HCT116 (cell line): ENCODE measurements around the gene DNAJB9. TPM values are rescaled to one million over a fixed set of nuclear protein-coding genes. Genes with fewer than 3 reads are reported as not detected.

ENCODE experiments used
- ATAC-seq: fragments of 200-7000 bp; cut with Tn5 transposase; 2 replicates; pipeline ENCODE4 v1.9.1; 2020; ENCODE audit warnings: mild to moderate bottlenecking, moderate library complexity
- BruUV-seq: library from RNA; stranded (reverse); fragments of 400-500 nt; replicated peaks from 2 replicates; lab custom pipeline; 2021; lab: Mats Ljungman, UMichigan
- CTCF ChIA-PET: fragments of 300-600 bp; sonication (Branson Sonifier 250); formaldehyde crosslinking; loops from one replicate; lab custom pipeline; 2021; ENCODE audit warnings: antibody characterized with exemption; lab: Charles Lee
- POLR2A ChIA-PET: fragments of 300-600, 350-600 bp; sonication (Branson Sonifier 250); formaldehyde crosslinking; loops from one replicate; lab custom pipeline; 2021; ENCODE audit warnings: antibody characterized with exemption; lab: Charles Lee
- RAD21 ChIA-PET, 2 experiments: fragments of 300-600 bp; sonication (Branson Sonifier 250); formaldehyde crosslinking; loops; one replicate each; lab custom pipeline; 2023; ENCODE audit warnings: low total read pairs in 2 of 2; ENCODE audit not compliant: uncharacterized antibody in 2 of 2, unreplicated experiment in 2 of 2, low non-redundant PET in 1 of 2; lab: Charles Lee
- DNase-seq: peaks from one replicate; pipeline ENCODE4 v3.0.0-alpha.2; 2010; ENCODE audit warnings: low read depth, low spot score
- H2AFZ ChIP-seq: fragments of 200-600 bp; shearing (Covaris generic), sonication (generic); 2 replicates; pipeline ENCODE4 v1.6.1; 2017; ENCODE audit warnings: low read depth, mixed run types, mixed read lengths, antibody characterized with exemption, low read length; ENCODE audit not compliant: poor library complexity, severe bottlenecking
- H3K27ac ChIP-seq: 2 replicates; pipeline ENCODE4 v1.5.1; 2012; ENCODE audit warnings: low read depth, low read length
- H3K27me3 ChIP-seq: fragments of 200-600 bp; sonication (generic); 2 replicates; pipeline ENCODE4 v1.6.1; 2016; ENCODE audit warnings: mixed run types, low read length, mixed read lengths; ENCODE audit not compliant: insufficient read depth
- H3K36me3 ChIP-seq, 2 experiments: fragments of 200-500 bp in 1 of 2; fragments of 200-600 bp in 1 of 2; sonication (Bioruptor generic) in 1 of 2; sonication (generic) in 1 of 2; 2 replicates each; pipeline versions ENCODE4 v1.5.1 to v1.6.1; 2014 to 2016; ENCODE audit warnings: low read length in 2 of 2, inconsistent platforms in 1 of 2, mixed read lengths in 1 of 2, mixed run types in 1 of 2; ENCODE audit not compliant: insufficient read depth in 2 of 2, control insufficient read depth in 1 of 2
- H3K4me1 ChIP-seq, 2 experiments: fragments of 200-600 bp in 1 of 2; sonication (generic) in 1 of 2; 2 replicates each; pipeline versions ENCODE4 v1.5.1 to v1.6.1; 2012 to 2017; ENCODE audit warnings: low read length in 2 of 2, inconsistent platforms in 1 of 2, mild to moderate bottlenecking in 1 of 2, mixed read lengths in 1 of 2, mixed run types in 1 of 2, moderate library complexity in 1 of 2; ENCODE audit not compliant: insufficient read depth in 2 of 2, control insufficient read depth in 1 of 2
- H3K4me2 ChIP-seq: fragments of 200-600 bp; sonication (generic); 2 replicates; pipeline ENCODE4 v1.6.1; 2017; ENCODE audit warnings: mixed run types, low read length, mixed read lengths
- H3K4me3 ChIP-seq, 2 experiments: fragments of 200-600 bp in 1 of 2; sonication (generic) in 1 of 2; replicated peaks in 1 of 2; 2 replicates each; pipeline ENCODE4 v1.5.1; 2011 to 2016; ENCODE audit warnings: low read length in 2 of 2, control low read depth in 1 of 2, low read depth in 1 of 2, mild to moderate bottlenecking in 1 of 2, mixed read lengths in 1 of 2, mixed run types in 1 of 2
- H3K79me2 ChIP-seq: fragments of 200-600 bp; sonication (generic); 2 replicates; pipeline ENCODE4 v1.6.1; 2017; ENCODE audit warnings: mild to moderate bottlenecking, mixed run types, low read length, moderate library complexity, mixed read lengths; ENCODE audit not compliant: insufficient read depth
- H3K9ac ChIP-seq: fragments of 200-600 bp; sonication (generic); 2 replicates; pipeline ENCODE4 v1.6.1; 2016; ENCODE audit warnings: low read length, mixed read lengths
- H3K9me2 ChIP-seq: fragments of 200-600 bp; sonication (generic), shearing (Covaris generic); 2 replicates; pipeline ENCODE4 v1.6.1; 2017; ENCODE audit warnings: mixed run types, mild to moderate bottlenecking, moderate library complexity; ENCODE audit not compliant: insufficient read depth
- H3K9me3 ChIP-seq, 2 experiments: fragments of 200-500 bp in 1 of 2; fragments of 200-600 bp in 1 of 2; sonication (Bioruptor generic) in 1 of 2; sonication (generic) in 1 of 2; 2 replicates each; pipeline ENCODE4 v1.6.1; 2014 to 2017; ENCODE audit warnings: low read length in 2 of 2, mixed read lengths in 2 of 2, inconsistent platforms in 1 of 2, low read depth in 1 of 2, mild to moderate bottlenecking in 1 of 2, mixed run types in 1 of 2, moderate library complexity in 1 of 2; ENCODE audit not compliant: control insufficient read depth in 1 of 2, insufficient read depth in 1 of 2
- H4K20me1 ChIP-seq: fragments of 200-600 bp; sonication (generic), shearing (Covaris generic); 2 replicates; pipeline ENCODE4 v1.6.1; 2017; ENCODE audit warnings: mixed run types, mild to moderate bottlenecking, moderate library complexity; ENCODE audit not compliant: insufficient read depth
- ATF3 ChIP-seq: IDR thresholded peaks from 2 replicates; pipeline ENCODE4 v1.6.1; 2012
- CEBPB ChIP-seq: IDR thresholded peaks from 2 replicates; pipeline ENCODE4 v1.6.1; 2012; ENCODE audit warnings: low read depth
- EGR1 ChIP-seq: IDR thresholded peaks from 2 replicates; pipeline ENCODE4 v1.6.1; 2012; ENCODE audit warnings: low read depth
- ELF1 ChIP-seq: IDR thresholded peaks from 2 replicates; pipeline ENCODE4 v1.6.1; 2012; ENCODE audit warnings: low read depth, borderline replicate concordance
- EZH2 ChIP-seq: fragments of 200-600 bp; sonication (generic); IDR thresholded peaks from 2 replicates; pipeline ENCODE4 v1.6.1; 2017; ENCODE audit warnings: antibody characterized with exemption, mixed run types
- EZH2phosphoT487 ChIP-seq: fragments of 200-600 bp; IDR thresholded peaks from 2 replicates; pipeline ENCODE4 v1.6.1; 2018; ENCODE audit warnings: antibody characterized with exemption, borderline replicate concordance
- FOSL1 ChIP-seq: IDR thresholded peaks from 2 replicates; pipeline ENCODE4 v1.6.1; 2012; ENCODE audit warnings: low read depth
- JUND ChIP-seq: IDR thresholded peaks from 2 replicates; pipeline ENCODE4 v1.6.1; 2012
- POLR2A ChIP-seq: IDR thresholded peaks from 2 replicates; pipeline ENCODE4 v1.7.0; 2011; ENCODE audit warnings: borderline replicate concordance; ENCODE audit not compliant: insufficient read depth, insufficient read length; ENCODE audit errors: extremely low read depth
- POLR2AphosphoS5 ChIP-seq: IDR thresholded peaks from 2 replicates; pipeline ENCODE4 v1.6.1; 2011; ENCODE audit warnings: mild to moderate bottlenecking, low read depth, low read length, moderate library complexity
- RAD21 ChIP-seq: IDR thresholded peaks from 2 replicates; pipeline ENCODE4 v1.6.1; 2012; ENCODE audit warnings: low read depth, mild to moderate bottlenecking
- SIN3A ChIP-seq: IDR thresholded peaks from 2 replicates; pipeline ENCODE4 v1.6.1; 2012; ENCODE audit warnings: low read depth
- SP1 ChIP-seq: IDR thresholded peaks from 2 replicates; pipeline ENCODE4 v1.6.1; 2012; ENCODE audit warnings: low read depth
- TCF7L2 ChIP-seq: IDR thresholded peaks from 2 replicates; pipeline ENCODE4 v1.7.0; 2011; ENCODE audit warnings: borderline replicate concordance, inconsistent platforms; ENCODE audit not compliant: insufficient read depth, insufficient read length; ENCODE audit errors: extremely low read depth
- ZFX ChIP-seq: fragments of 450-650 bp; IDR thresholded peaks from 2 replicates; pipeline ENCODE4 v1.6.1; 2017
- ZNF274 ChIP-seq: fragments of 200-500 bp; sonication (Bioruptor generic); IDR thresholded peaks from 2 replicates; pipeline ENCODE4 v1.6.1; 2014; ENCODE audit warnings: mild to moderate bottlenecking, low read depth, low read length, inconsistent platforms
- intact Hi-C: fragments of 100-400 bp; cut with micrococcal nuclease; formaldehyde crosslinking; loops from 2 replicates; pipeline ENCODE4 v1.10.0; 2022
- total RNA-seq: library from RNA; stranded (reverse); gene quantifications from one replicate; pipeline ENCODE4 v1.2.1, GENCODE V29; 2021; ENCODE audit not compliant: unreplicated experiment
- TF ChIP-seq, protein P1 (sequence below): IDR thresholded peaks from 2 replicates; pipeline ENCODE4 v1.6.1; 2012
- TF ChIP-seq, protein P2 (sequence below): IDR thresholded peaks from 2 replicates; pipeline ENCODE4 v1.6.1; 2012; ENCODE audit warnings: low read depth

DNAJB9 gene
- total RNA-seq, 1 experiment from 2014 or later, result 10.1 TPM

DNA sequence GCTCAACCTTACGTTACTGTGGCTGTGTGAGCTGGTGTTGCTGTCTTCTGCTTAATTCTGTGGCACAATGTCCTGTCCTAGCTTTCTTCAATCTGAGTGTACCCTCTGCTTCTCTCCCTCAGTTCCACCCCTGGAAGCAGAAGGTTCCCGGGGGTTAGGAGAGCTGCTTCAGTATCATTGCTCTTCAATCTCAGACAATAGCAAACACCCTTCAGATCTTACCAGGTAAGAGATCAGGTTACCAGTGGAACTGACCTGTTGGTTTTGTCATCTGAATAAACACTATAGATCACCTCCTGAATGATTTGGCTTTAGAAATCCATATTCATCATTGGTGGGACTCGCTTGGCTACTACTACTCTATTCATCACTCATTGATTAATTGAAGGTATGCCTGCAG, 48.4 kb downstream of the DNAJB9 start:
- Histone ChIP-seq H4K20me1 (no peaks in the 10 kb centered on the region), H2AFZ (no peak overlapping the region), H3K9ac (no peak overlapping the region), H3K4me1 (no peaks in the 10 kb centered on the region), H3K9me2 (no peaks in the 10 kb centered on the region), H3K9me3 (no peaks in the 10 kb centered on the region), H3K36me3 (no peaks in the 10 kb centered on the region), H3K4me2 (no peak overlapping the region), H3K27me3 (no peaks in the 10 kb centered on the region), H3K4me3 (no peak overlapping the region), H3K27ac (no peak overlapping the region), H3K79me2 (no peaks in the 10 kb centered on the region)
- POLR2A ChIA-PET, result no interaction called here
- no peak for ATAC-seq
- RAD21 ChIA-PET, result no interaction called here
- BruUV-seq, result no TSS peak
- no peak for DNase-seq
- no peak for TF ChIP-seq ATF3
- TF ChIP-seq EZH2, result no peak
- no peak for TF ChIP-seq TCF7L2
- TF ChIP-seq RAD21, result no peak
- TF ChIP-seq POLR2A, result no peak
- TF ChIP-seq ELF1, result no peak
- TF ChIP-seq JUND, result no peak
- TF ChIP-seq, protein P1, sequence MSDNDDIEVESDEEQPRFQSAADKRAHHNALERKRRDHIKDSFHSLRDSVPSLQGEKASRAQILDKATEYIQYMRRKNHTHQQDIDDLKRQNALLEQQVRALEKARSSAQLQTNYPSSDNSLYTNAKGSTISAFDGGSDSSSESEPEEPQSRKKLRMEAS, result no peak
- no peak for TF ChIP-seq EZH2phosphoT487
- TF ChIP-seq EGR1, result no peak
- no peak for TF ChIP-seq SIN3A
- CTCF ChIA-PET, result no interaction called here
- intact Hi-C loops, result loop anchor here (10.0 kb wide), 1 partner anchor 1827 kb away; no protein-coding TSS in a partner anchor

DNA sequence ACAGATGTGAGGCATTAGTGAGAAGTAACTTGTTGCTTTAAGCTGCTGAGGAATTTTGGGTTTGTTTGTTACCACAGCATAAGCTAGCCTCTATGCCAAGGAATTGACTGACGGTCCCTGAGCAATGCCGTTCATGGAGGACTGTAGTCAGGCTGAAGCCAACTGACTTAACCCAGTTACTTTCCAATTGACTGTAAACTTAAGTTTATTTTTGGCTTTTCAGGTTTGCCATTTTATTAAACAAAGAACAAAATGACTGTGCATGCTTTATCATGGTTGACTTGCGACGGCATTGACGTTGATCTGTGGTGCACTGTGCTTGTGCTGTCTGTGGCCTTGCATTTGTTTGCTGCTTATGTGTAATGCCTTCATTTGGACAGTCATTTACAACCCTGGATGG, 53.5 kb downstream of the DNAJB9 start:
- no peak for DNase-seq
- ChIA-PET POLR2A (no interaction called here), CTCF (no interaction called here), RAD21 (no interaction called here)
- H3K27ac ChIP-seq, result no peak overlapping the region
- no peaks in the 10 kb centered on the region for H3K9me3 ChIP-seq
- intact Hi-C loops, result no loop called here
- no peak overlapping the region for H3K4me2 ChIP-seq
- no peaks in the 10 kb centered on the region for H3K9me2 ChIP-seq
- H3K4me1 ChIP-seq, result no peaks in the 10 kb centered on the region
- no peaks in the 10 kb centered on the region for H4K20me1 ChIP-seq
- H3K79me2 ChIP-seq, result no peaks in the 10 kb centered on the region
- H3K9ac ChIP-seq, result no peak overlapping the region
- H2AFZ ChIP-seq, result no peak overlapping the region
- H3K4me3 ChIP-seq, result no peak overlapping the region
- no TSS peak for BruUV-seq
- H3K27me3 ChIP-seq, result no peaks in the 10 kb centered on the region
- H3K36me3 ChIP-seq, result no peaks in the 10 kb centered on the region
- no peak for ATAC-seq
- TF ChIP-seq POLR2AphosphoS5 (no peak), ZFX (no peak), JUND (no peak), ZNF274 (no peak), TCF7L2 (no peak), CEBPB (no peak), SP1 (no peak), FOSL1 (no peak), EZH2 (no peak), EGR1 (no peak)
- TF ChIP-seq, protein P2, sequence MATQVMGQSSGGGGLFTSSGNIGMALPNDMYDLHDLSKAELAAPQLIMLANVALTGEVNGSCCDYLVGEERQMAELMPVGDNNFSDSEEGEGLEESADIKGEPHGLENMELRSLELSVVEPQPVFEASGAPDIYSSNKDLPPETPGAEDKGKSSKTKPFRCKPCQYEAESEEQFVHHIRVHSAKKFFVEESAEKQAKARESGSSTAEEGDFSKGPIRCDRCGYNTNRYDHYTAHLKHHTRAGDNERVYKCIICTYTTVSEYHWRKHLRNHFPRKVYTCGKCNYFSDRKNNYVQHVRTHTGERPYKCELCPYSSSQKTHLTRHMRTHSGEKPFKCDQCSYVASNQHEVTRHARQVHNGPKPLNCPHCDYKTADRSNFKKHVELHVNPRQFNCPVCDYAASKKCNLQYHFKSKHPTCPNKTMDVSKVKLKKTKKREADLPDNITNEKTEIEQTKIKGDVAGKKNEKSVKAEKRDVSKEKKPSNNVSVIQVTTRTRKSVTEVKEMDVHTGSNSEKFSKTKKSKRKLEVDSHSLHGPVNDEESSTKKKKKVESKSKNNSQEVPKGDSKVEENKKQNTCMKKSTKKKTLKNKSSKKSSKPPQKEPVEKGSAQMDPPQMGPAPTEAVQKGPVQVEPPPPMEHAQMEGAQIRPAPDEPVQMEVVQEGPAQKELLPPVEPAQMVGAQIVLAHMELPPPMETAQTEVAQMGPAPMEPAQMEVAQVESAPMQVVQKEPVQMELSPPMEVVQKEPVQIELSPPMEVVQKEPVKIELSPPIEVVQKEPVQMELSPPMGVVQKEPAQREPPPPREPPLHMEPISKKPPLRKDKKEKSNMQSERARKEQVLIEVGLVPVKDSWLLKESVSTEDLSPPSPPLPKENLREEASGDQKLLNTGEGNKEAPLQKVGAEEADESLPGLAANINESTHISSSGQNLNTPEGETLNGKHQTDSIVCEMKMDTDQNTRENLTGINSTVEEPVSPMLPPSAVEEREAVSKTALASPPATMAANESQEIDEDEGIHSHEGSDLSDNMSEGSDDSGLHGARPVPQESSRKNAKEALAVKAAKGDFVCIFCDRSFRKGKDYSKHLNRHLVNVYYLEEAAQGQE, result no peak
- TF ChIP-seq, protein P1, result no peak
